Eye (tissue), 1 donor: Measurements from ENCODE around the gene NAV2.

Source experiments
- DNase-seq: peaks from one replicate; pipeline ENCODE4 v3.0.0-alpha.2; 2015

NAV2 gene

GRCh38 chr11:19785265-19785664 is 72.6 kb downstream of the NAV2 start:
- no peak for DNase-seq

GRCh38 chr11:19786644-19787043 is 74.0 kb downstream of the NAV2 start:
- DNase-seq = no peak

GRCh38 chr11:19788435-19788834 is 75.8 kb downstream of the NAV2 start:
- no peak for DNase-seq

- DNase-seq = no peak
Observed at GRCh38 chr11:19789245-19789644, 76.6 kb downstream of the NAV2 start.

GRCh38 chr11:19789835-19790710 is 77.4 kb downstream of the NAV2 start:
- DNase-seq = no peak

- DNase-seq = no peak
Observed at GRCh38 chr11:19790831-19791552, 78.4 kb downstream of the NAV2 start.

- DNase-seq = no peak
Observed at GRCh38 chr11:19792510-19792909, 79.9 kb downstream of the NAV2 start.

GRCh38 chr11:19793326-19793725 is 80.7 kb downstream of the NAV2 start:
- DNase-seq = no peak

GRCh38 chr11:19794161-19794560 is 81.5 kb downstream of the NAV2 start:
- no peak for DNase-seq

GRCh38 chr11:19795082-19795481 is 82.4 kb downstream of the NAV2 start:
- DNase-seq = no peak

- no peak for DNase-seq
Observed at GRCh38 chr11:19800162-19800561, 87.5 kb downstream of the NAV2 start.

GRCh38 chr11:19800714-19801519 is 88.3 kb downstream of the NAV2 start:
- DNase-seq = no peak

GRCh38 chr11:19802773-19803293 is 90.2 kb downstream of the NAV2 start:
- DNase-seq = no peak

GRCh38 chr11:19803506-19803998 is 90.9 kb downstream of the NAV2 start:
- DNase-seq = no peak

- peak; percentile 76 for DNase-seq
Observed at GRCh38 chr11:19805376-19805775, 92.7 kb downstream of the NAV2 start.

- DNase-seq = no peak
Observed at GRCh38 chr11:19805827-19806226, 93.2 kb downstream of the NAV2 start.

- DNase-seq = no peak
Observed at GRCh38 chr11:19806251-19806650, 93.6 kb downstream of the NAV2 start.

- no peak for DNase-seq
Observed at GRCh38 chr11:19808076-19808911, 95.7 kb downstream of the NAV2 start.

- no peak for DNase-seq
Observed at GRCh38 chr11:19810852-19811251, 98.2 kb downstream of the NAV2 start.

GRCh38 chr11:19811380-19811779 is 98.7 kb downstream of the NAV2 start:
- peak; percentile 35 for DNase-seq

GRCh38 chr11:19812096-19812495 is 99.5 kb downstream of the NAV2 start:
- no peak for DNase-seq

GRCh38 chr11:19812710-19813109 is 100.1 kb downstream of the NAV2 start:
- DNase-seq = no peak
